Stimulated activated CD4-positive, alpha-beta T cell treated with anti-CD3 and anti-CD28 coated beads, TNF-alpha, amount 100 ng/mL, for 1 hour (primary cell): ENCODE data around the gene ARHGEF10L.
"Not testable (repeated sequence)": the region's sequence is repeated elsewhere in the genome, so short reads cannot be mapped to it uniquely, and the experiment has no call there.

ENCODE experiments used
- DNase-seq, 3 donors: peaks; one replicate each; pipeline ENCODE4 v3.0.0-alpha.2; 2020; ENCODE audit warnings: low read depth in 3 of 3, low spot score in 1 of 3

Gene ARHGEF10L

GRCh38 chr1:17539477-17540254, at the start of gene ARHGEF10L:
Gene ARHGEF10L, plus strand, starts transcription at chr1:17539698. Its CDS starts 40,898 bp downstream, at chr1:17580596.
- no peak for DNase-seq

- not testable (repeated sequence) for DNase-seq
Observed at GRCh38 chr1:17489768-17490417, 49.6 kb upstream of the ARHGEF10L start.

- DNase-seq = not testable (repeated sequence)
Observed at GRCh38 chr1:17490667-17491066, 48.8 kb upstream of the ARHGEF10L start.

- peak; percentile 6 to 52 (median 23) for DNase-seq
Observed at GRCh38 chr1:17494114-17494729, 45.3 kb upstream of the ARHGEF10L start.

GRCh38 chr1:17496419-17496818, 43.1 kb upstream of the ARHGEF10L start:
- DNase-seq = no peak

- no peak for DNase-seq
Observed at GRCh38 chr1:17498214-17498613, 41.3 kb upstream of the ARHGEF10L start.

- DNase-seq = peak in 1 of 3 donors; percentile 25
Observed at GRCh38 chr1:17502326-17502778, 37.1 kb upstream of the ARHGEF10L start.

- no peak for DNase-seq
Observed at GRCh38 chr1:17503146-17503545, 36.4 kb upstream of the ARHGEF10L start.

GRCh38 chr1:17507200-17507599, 32.3 kb upstream of the ARHGEF10L start:
- DNase-seq = not testable (repeated sequence)

- DNase-seq = no peak
Observed at GRCh38 chr1:17507915-17508314, 31.6 kb upstream of the ARHGEF10L start.

- DNase-seq = no peak
Observed at GRCh38 chr1:17509363-17509762, 30.1 kb upstream of the ARHGEF10L start.

GRCh38 chr1:17510138-17510537, 29.4 kb upstream of the ARHGEF10L start:
- no peak for DNase-seq

- no peak for DNase-seq
Observed at GRCh38 chr1:17511188-17511587, 28.3 kb upstream of the ARHGEF10L start.

- DNase-seq = no peak
Observed at GRCh38 chr1:17513131-17513530, 26.4 kb upstream of the ARHGEF10L start.

- no peak for DNase-seq
Observed at GRCh38 chr1:17514776-17515175, 24.7 kb upstream of the ARHGEF10L start.

GRCh38 chr1:17515902-17516301, 23.6 kb upstream of the ARHGEF10L start:
- no peak for DNase-seq

- DNase-seq = no peak
Observed at GRCh38 chr1:17516303-17517214, 22.9 kb upstream of the ARHGEF10L start.

GRCh38 chr1:17520041-17520440, 19.5 kb upstream of the ARHGEF10L start:
- DNase-seq = no peak

- DNase-seq = no peak
Observed at GRCh38 chr1:17520473-17521319, 18.8 kb upstream of the ARHGEF10L start.
